Common myeloid progenitor, CD34-positive (primary cell): ENCODE measurements around the gene NAPSA.
A peak's percentile ranks its signal among the peaks of the same experiment; 100 is the strongest.

Experiments used
- CTCF ChIA-PET: fragments of 350-600 bp; sonication (Branson Sonifier 250); formaldehyde crosslinking; loops from one replicate; lab custom pipeline; 2021; ENCODE audit warnings: antibody characterized with exemption; lab: Charles Lee
- POLR2A ChIA-PET: fragments of 350-600 bp; sonication (Branson Sonifier 250); formaldehyde crosslinking; loops from one replicate; lab custom pipeline; 2021; ENCODE audit warnings: antibody characterized with exemption; lab: Charles Lee
- DNase-seq, 3 donors: peaks; one replicate each; pipeline versions ENCODE4 v3.0.0 to v3.0.0-alpha.2; 2013
- H3K27ac ChIP-seq, 2 experiments: 1 replicate in 1 of 2; 2 replicates in 1 of 2; pipeline ENCODE4 v1.7.0; 2013; ENCODE audit warnings: inconsistent platforms in 2 of 2, low read length in 2 of 2, mild to moderate bottlenecking in 2 of 2, low read depth in 1 of 2, moderate library complexity in 1 of 2; ENCODE audit not compliant: severe bottlenecking in 2 of 2, insufficient read depth in 1 of 2, poor library complexity in 1 of 2
- H3K27me3 ChIP-seq, 5 experiments: replicated peaks in 2 of 5; 1 replicate in 3 of 5; 2 replicates in 2 of 5; pipeline versions ENCODE4 v1.6.1 to v1.7.0; 2013; ENCODE audit warnings: low read length in 4 of 5, mild to moderate bottlenecking in 2 of 5, moderate library complexity in 2 of 5, inconsistent platforms in 1 of 5; ENCODE audit not compliant: insufficient read depth in 5 of 5, control insufficient read depth in 4 of 5
- H3K36me3 ChIP-seq, 4 experiments: 1 replicate in 2 of 4; 2 replicates in 2 of 4; pipeline versions ENCODE4 v1.6.1 to v1.7.0; 2013; ENCODE audit warnings: low read length in 3 of 4, control low read depth in 1 of 4, mild to moderate bottlenecking in 1 of 4; ENCODE audit not compliant: control insufficient read depth in 4 of 4, insufficient read depth in 4 of 4
- H3K4me1 ChIP-seq, 4 experiments: 1 replicate in 3 of 4; 2 replicates in 1 of 4; pipeline versions ENCODE4 v1.6.1 to v1.7.1; 2013; ENCODE audit warnings: low read length in 3 of 4, mild to moderate bottlenecking in 3 of 4, control low read depth in 1 of 4, inconsistent platforms in 1 of 4, moderate library complexity in 1 of 4; ENCODE audit not compliant: control insufficient read depth in 4 of 4, insufficient read depth in 4 of 4; ENCODE audit errors: control extremely low read depth in 1 of 4
- H3K4me3 ChIP-seq, 7 experiments: 1 replicate in 4 of 7; 2 replicates in 3 of 7; pipeline versions ENCODE4 v1.5.1 to v1.7.0; 2013; ENCODE audit warnings: mild to moderate bottlenecking in 7 of 7, low read length in 6 of 7, moderate library complexity in 6 of 7, inconsistent platforms in 2 of 7, low read depth in 2 of 7, control low read depth in 1 of 7; ENCODE audit not compliant: insufficient read depth in 4 of 7, control insufficient read depth in 1 of 7; ENCODE audit errors: extremely low read depth in 1 of 7
- H3K9me3 ChIP-seq, 5 experiments: 1 replicate in 4 of 5; 2 replicates in 1 of 5; pipeline versions ENCODE4 v1.6.1 to v1.7.1; 2013; ENCODE audit warnings: low read length in 4 of 5, mild to moderate bottlenecking in 2 of 5, inconsistent platforms in 1 of 5, low read depth in 1 of 5, moderate library complexity in 1 of 5; ENCODE audit not compliant: control insufficient read depth in 4 of 5, insufficient read depth in 2 of 5; ENCODE audit errors: control extremely low read depth in 1 of 5
- WGBS: methylation state at CpG from one replicate; pipeline ENCODE4 v1.1.5; 2013; ENCODE audit not compliant: insufficient coverage; 5-methylcytosine and 5-hydroxymethylcytosine counted together

Gene NAPSA

DNA sequence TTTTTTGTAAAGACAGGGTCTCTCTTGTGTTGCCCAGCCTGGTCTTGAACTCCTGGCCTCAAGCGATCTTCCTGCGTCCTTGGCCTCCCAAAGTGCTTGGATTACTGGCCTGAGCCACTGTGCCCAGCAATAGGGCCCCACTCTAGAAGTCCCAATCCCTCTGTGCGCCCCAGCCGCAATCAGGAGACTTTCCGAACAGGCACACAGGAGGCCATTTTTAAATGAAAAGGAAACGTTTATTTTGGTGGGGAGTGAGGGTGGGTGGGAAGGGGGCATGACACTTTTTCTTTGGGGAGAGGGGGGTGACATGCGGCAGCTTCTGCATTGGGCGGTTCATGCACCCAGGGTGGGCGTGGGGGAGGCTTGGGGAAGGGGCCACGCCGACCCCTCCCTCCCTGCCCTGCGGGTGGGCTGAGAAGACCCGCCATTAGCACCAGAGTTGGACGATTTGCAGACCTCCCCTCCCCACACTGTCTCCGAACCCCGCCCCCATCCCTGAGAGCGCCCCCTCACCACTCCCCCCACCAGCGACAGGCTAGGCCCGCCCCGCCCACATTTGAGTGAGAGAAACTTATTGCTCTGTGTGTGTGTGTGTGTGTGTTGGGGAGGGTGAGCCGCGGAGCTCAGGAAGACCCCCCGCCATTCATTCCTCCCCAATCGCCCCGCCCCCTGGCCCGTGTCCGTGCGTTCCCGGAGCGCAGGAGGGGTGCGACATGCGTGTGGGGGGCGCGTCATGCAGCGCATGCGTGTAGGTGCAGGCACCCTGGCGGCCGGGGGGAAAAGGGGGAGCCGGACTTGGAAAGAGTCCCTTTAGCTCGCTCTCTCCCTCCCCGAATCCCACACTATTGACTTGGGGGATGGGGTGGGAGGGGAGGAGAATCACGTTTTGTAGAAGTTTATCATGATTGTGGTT lies 53.5 kb downstream of the NAPSA start:
- Histone ChIP-seq H3K36me3 (no peaks in the 10 kb centered on the region), H3K4me1 (peaks cover 0 to 4% (median 0%) of the 10 kb centered on the region in 4 experiments), H3K27me3 (peaks cover 3 to 94% (median 28%) of the 10 kb centered on the region in 5 experiments), H3K27ac (no peak overlapping the region), H3K4me3 (no peak overlapping the region), H3K9me3 (peaks cover 1 to 19% (median 10%) of the 10 kb centered on the region in 5 experiments)
- CTCF ChIA-PET = no interaction called here
- POLR2A ChIA-PET = no interaction called here
- 19% methylated on average over 6 of the region's 42 CpGs for WGBS
- DNase-seq = peak; percentile 20 to 31 (median 23)

DNA sequence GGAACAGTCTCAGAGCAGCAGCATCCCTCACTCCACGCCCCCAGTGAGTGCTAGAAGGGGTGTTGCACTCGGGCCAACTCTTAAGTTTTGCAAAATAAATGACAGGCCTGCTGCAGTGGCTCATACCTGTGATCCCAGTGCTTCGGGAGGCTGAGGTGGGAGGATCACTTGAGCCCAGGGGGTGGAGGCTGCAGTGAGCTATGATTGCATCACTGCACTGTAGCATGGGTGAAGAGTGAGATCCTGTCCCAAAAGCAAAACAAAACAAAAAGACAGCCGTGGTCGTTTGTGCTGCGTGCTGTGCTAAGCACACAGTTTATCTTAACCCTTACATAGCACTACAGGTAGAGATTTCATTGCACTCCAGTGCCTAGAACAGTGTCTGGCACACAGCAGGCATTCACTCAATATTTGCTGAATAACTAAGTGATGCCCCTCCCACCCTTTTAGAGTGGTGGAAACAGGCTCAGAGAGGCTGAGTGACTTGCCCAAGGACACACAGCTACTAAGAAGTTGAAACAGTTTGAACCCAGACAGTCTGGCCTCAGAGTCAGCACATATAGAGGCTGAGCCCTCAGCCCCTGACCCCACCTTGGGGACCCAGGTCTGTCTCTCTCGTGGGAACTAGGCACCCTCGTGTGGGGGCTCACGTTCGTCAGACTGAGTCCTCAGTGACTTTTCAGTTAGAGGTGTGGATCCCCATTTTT lies 54.5 kb downstream of the NAPSA start:
- no peak for DNase-seq
- WGBS = 55% methylated on average over 10 of the region's 10 CpGs
- H3K4me3 ChIP-seq = no peak overlapping the region
- no peak overlapping the region for H3K27ac ChIP-seq
- peaks cover 3 to 86% (median 28%) of the 10 kb centered on the region in 5 experiments for H3K27me3 ChIP-seq
- peaks cover 0 to 3% (median 0%) of the 10 kb centered on the region in 4 experiments for H3K4me1 ChIP-seq
- ChIA-PET POLR2A (no interaction called here), CTCF (no interaction called here)
- H3K9me3 ChIP-seq = peaks cover 1 to 21% (median 10%) of the 10 kb centered on the region in 5 experiments
- H3K36me3 ChIP-seq = no peaks in the 10 kb centered on the region

DNA sequence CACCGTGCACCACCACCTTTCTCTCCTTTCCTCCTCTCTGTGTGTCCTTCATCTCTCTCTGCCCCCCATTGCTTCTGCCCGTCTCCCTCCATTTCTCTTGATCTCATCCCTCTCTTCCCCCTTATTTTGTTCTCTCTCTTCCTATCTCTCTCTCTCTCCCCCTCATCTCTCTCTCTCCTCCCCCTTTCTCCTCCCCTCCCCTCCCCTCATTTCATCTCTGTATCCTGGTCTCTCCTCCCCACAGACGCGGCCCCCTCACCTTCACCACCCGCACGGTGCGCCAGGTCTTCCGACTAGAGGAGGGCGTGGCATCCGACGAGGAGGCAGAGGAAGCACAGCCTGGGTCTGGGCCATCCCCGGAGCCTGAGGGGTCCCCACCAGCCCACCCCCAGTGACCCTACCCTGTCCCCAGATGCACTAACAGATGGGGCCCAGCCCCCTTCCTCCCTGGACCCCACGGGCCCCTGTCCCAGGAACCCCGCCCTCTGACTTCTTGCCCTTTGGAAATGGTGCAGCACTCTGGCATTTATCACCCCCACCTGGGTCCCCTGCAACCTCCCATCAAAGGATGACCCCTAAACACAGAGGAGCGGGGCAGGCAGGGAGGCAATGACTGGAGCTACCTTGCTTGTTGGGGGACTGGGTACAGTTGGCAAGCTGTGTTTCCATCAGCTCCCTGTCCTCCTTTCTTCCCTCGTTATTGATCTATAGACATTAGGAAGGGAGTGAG lies 55.9 kb downstream of the NAPSA start:
- DNase-seq = no peak
- ChIA-PET CTCF (no interaction called here), POLR2A (no interaction called here)
- H3K9me3 ChIP-seq = peaks cover 1 to 21% (median 10%) of the 10 kb centered on the region in 5 experiments
- peaks cover 0 to 1% (median 0%) of the 10 kb centered on the region in 4 experiments for H3K4me1 ChIP-seq
- no peaks in the 10 kb centered on the region for H3K36me3 ChIP-seq
- no peak overlapping the region for H3K27ac ChIP-seq
- WGBS = 53% methylated on average over 8 of the region's 16 CpGs
- H3K4me3 ChIP-seq = no peak overlapping the region
- peaks cover 3 to 74% (median 28%) of the 10 kb centered on the region in 5 experiments for H3K27me3 ChIP-seq

DNA sequence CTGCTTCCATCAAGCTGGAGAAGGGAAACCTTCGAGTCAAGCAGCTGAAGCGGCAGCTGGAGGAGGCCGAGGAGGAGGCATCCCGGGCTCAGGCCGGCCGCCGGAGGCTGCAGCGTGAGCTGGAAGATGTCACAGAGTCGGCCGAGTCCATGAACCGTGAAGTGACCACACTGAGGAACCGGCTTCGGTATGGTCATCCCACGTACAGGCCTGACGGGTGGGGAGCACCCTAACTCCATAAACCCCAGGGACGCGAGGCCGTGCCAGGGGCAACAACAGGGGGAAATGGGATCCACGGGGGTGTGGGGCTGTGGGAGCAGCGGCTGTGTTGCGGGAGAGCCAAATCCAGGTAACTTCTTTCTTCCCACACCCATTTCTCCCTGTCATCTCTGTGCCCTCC lies 56.4 kb downstream of the NAPSA start:
- H3K27ac ChIP-seq = no peak overlapping the region
- CTCF ChIA-PET = no interaction called here
- H3K4me1 ChIP-seq = peaks cover 0 to 1% (median 0%) of the 10 kb centered on the region in 4 experiments
- H3K9me3 ChIP-seq = peaks cover 1 to 21% (median 10%) of the 10 kb centered on the region in 5 experiments
- peaks cover 3 to 68% (median 28%) of the 10 kb centered on the region in 5 experiments for H3K27me3 ChIP-seq
- no peaks in the 10 kb centered on the region for H3K36me3 ChIP-seq
- WGBS = 100% methylated on average over 5 of the region's 21 CpGs
- H3K4me3 ChIP-seq = no peak overlapping the region
- DNase-seq = no peak
- POLR2A ChIA-PET = no interaction called here
